ENCODE data around the gene AIFM1.

AIFM1 gene

GRCh38 chrX:130091980-130092522, 73.6 kb downstream of the AIFM1 start:
- peak; percentile 67 to 79 for DNase-seq (ENCODE audit: low read depth in 2 of 2)

GRCh38 chrX:130090364-130090763, 75.3 kb downstream of the AIFM1 start:
- no peak for DNase-seq (ENCODE audit: low read depth in 2 of 2)

- peak; percentile 36 to 58 for DNase-seq (ENCODE audit: low read depth in 2 of 2)
Measured at GRCh38 chrX:130086447-130087206, 79.0 kb downstream of the AIFM1 start.

GRCh38 chrX:130085551-130086446, 79.8 kb downstream of the AIFM1 start:
- DNase-seq (ENCODE audit: low read depth in 2 of 2) = no peak

- no peak for DNase-seq (ENCODE audit: low read depth in 2 of 2)
Measured at GRCh38 chrX:130084631-130085237, 80.9 kb downstream of the AIFM1 start.

GRCh38 chrX:130083656-130084382, 81.8 kb downstream of the AIFM1 start:
- no peak for DNase-seq (ENCODE audit: low read depth in 2 of 2)

- no peak for DNase-seq (ENCODE audit: low read depth in 2 of 2)
Measured at GRCh38 chrX:130083107-130083490, 82.5 kb downstream of the AIFM1 start.

- DNase-seq (ENCODE audit: low read depth in 2 of 2) = peak; percentile 73 to 76
Measured at GRCh38 chrX:130082244-130083106, 83.2 kb downstream of the AIFM1 start.

GRCh38 chrX:130081421-130082045, 84.1 kb downstream of the AIFM1 start:
- DNase-seq (ENCODE audit: low read depth in 2 of 2) = no peak

- DNase-seq (ENCODE audit: low read depth in 2 of 2) = no peak
Measured at GRCh38 chrX:130080791-130081367, 84.8 kb downstream of the AIFM1 start.

GRCh38 chrX:130079824-130080406, 85.7 kb downstream of the AIFM1 start:
- peak in 1 of 2 donors; percentile 28 for DNase-seq (ENCODE audit: low read depth in 2 of 2)

Data from stimulated activated CD8-positive, alpha-beta memory T cell treated with anti-CD3 and anti-CD28 coated beads, Interleukin-7, amount 100 ng/mL, for 4 hours (primary cell).